ENCODE results near the gene PPM1J. TPM values are rescaled to one million over a fixed set of nuclear protein-coding genes. Genes with fewer than 3 reads are reported as not detected.

PPM1J gene
- polyA plus RNA-seq, 1 donor = 0.52 TPM

DNA sequence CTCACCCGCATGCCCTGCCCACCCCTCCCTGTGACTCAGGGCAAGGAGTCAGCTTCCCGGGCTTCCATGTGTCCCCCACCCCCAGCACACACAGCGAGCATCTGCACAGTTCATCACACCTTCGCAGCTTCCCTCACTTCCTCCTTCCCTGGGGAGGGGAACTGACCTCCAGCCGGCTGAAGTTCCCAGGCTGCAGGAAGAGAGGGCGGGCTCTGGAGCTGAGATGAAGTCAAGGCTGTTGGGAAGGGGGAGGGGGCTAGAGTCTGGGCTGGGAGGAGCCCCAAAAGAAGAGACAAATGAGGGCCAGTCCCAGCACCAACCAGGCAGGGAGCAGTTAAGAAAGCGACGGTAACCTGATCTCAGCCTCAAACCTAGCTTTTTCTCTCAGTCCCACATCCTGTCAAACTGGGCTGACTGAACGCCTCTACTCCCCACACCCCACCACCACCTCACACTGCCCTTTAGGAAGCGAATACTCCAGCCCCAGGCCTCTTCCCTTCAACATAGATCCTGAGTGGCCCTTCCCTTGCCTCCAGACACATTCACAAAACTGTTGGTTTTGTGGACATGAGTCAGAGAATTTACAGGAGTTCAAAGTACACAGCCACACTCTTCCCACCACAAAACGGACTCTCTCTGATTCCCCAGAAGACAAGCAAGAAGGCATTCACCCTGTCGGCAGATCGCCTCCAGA lies 10.1 kb downstream of the PPM1J start:
- peaks cover 54% of the 10 kb centered on the region for H3K4me1 ChIP-seq (ENCODE audit: control insufficient read depth, insufficient read depth, low read length)
- H3K27ac ChIP-seq (ENCODE audit: low read length) = peak overlapping the region; percentile 91
- 0% methylated on average over 1 of the region's 13 CpGs for WGBS (ENCODE audit: insufficient coverage, low lambda C conversion rate)
- no peaks in the 10 kb centered on the region for H3K9me3 ChIP-seq (ENCODE audit: control insufficient read depth, low read depth, low read length)
- H3K36me3 ChIP-seq (ENCODE audit: control insufficient read depth, insufficient read depth, low read length) = peaks cover 31% of the 10 kb centered on the region
- DNase-seq = peak; percentile 92 to 94
- H3K27me3 ChIP-seq (ENCODE audit: control insufficient read depth, insufficient read depth, low read length) = no peaks in the 10 kb centered on the region
- H3K4me3 ChIP-seq (ENCODE audit: low read length) = peak overlapping the region; percentile 97

- peaks cover 60% of the 10 kb centered on the region for H3K4me1 ChIP-seq (ENCODE audit: control insufficient read depth, insufficient read depth, low read length)
- DNase-seq = no peak
- no CpG with 5 or more reads among the region's 7 CpGs for WGBS (ENCODE audit: insufficient coverage, low lambda C conversion rate)
- peak overlapping the region; percentile 91 for H3K27ac ChIP-seq (ENCODE audit: low read length)
- H3K9me3 ChIP-seq (ENCODE audit: control insufficient read depth, low read depth, low read length) = no peaks in the 10 kb centered on the region
- H3K27me3 ChIP-seq (ENCODE audit: control insufficient read depth, insufficient read depth, low read length) = no peaks in the 10 kb centered on the region
- peak overlapping the region; percentile 97 for H3K4me3 ChIP-seq (ENCODE audit: low read length)
- peaks cover 37% of the 10 kb centered on the region for H3K36me3 ChIP-seq (ENCODE audit: control insufficient read depth, insufficient read depth, low read length)
Observed at GRCh38 chr1:112704391-112704933, 10.7 kb downstream of the PPM1J start.

GRCh38 chr1:112703706-112704105 lies 11.4 kb downstream of the PPM1J start:
- no peak for DNase-seq
- Histone ChIP-seq H3K36me3 (ENCODE audit: control insufficient read depth, insufficient read depth, low read length) (peaks cover 40% of the 10 kb centered on the region), H3K9me3 (ENCODE audit: control insufficient read depth, low read depth, low read length) (no peaks in the 10 kb centered on the region), H3K27ac (ENCODE audit: low read length) (no peak overlapping the region), H3K4me3 (ENCODE audit: low read length) (no peak overlapping the region), H3K4me1 (ENCODE audit: control insufficient read depth, insufficient read depth, low read length) (peaks cover 65% of the 10 kb centered on the region), H3K27me3 (ENCODE audit: control insufficient read depth, insufficient read depth, low read length) (no peaks in the 10 kb centered on the region)
- 100% methylated on average over 1 of the region's 8 CpGs for WGBS (ENCODE audit: insufficient coverage, low lambda C conversion rate)

GRCh38 chr1:112702420-112703261 lies 12.5 kb downstream of the PPM1J start:
- no CpG with 5 or more reads among the region's 12 CpGs for WGBS (ENCODE audit: insufficient coverage, low lambda C conversion rate)
- no peaks in the 10 kb centered on the region for H3K9me3 ChIP-seq (ENCODE audit: control insufficient read depth, low read depth, low read length)
- no peaks in the 10 kb centered on the region for H3K27me3 ChIP-seq (ENCODE audit: control insufficient read depth, insufficient read depth, low read length)
- H3K27ac ChIP-seq (ENCODE audit: low read length) = peak overlapping the region; percentile 98
- no peak for DNase-seq
- H3K4me1 ChIP-seq (ENCODE audit: control insufficient read depth, insufficient read depth, low read length) = peaks cover 76% of the 10 kb centered on the region
- H3K36me3 ChIP-seq (ENCODE audit: control insufficient read depth, insufficient read depth, low read length) = peaks cover 51% of the 10 kb centered on the region
- no peak overlapping the region for H3K4me3 ChIP-seq (ENCODE audit: low read length)

DNA sequence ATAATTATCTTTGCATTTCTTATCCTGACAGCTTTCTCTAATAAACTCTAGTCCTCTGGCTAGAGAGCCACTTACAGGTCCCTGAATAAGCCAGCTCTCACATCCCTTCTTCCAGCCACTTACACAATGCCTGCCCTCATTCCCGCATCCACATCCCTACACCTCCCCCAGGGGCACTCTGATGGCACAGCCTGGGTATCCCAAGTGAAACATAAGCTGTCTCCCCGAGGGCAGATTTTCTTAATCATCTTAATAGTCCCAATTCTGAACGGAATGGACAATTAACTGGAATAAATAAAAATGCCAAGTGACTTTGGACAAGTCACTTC lies 13.1 kb downstream of the PPM1J start:
- Histone ChIP-seq H3K4me3 (ENCODE audit: low read length) (no peak overlapping the region), H3K27ac (ENCODE audit: low read length) (peak overlapping the region; percentile 98), H3K36me3 (ENCODE audit: control insufficient read depth, insufficient read depth, low read length) (peaks cover 53% of the 10 kb centered on the region), H3K27me3 (ENCODE audit: control insufficient read depth, insufficient read depth, low read length) (no peaks in the 10 kb centered on the region), H3K4me1 (ENCODE audit: control insufficient read depth, insufficient read depth, low read length) (peaks cover 81% of the 10 kb centered on the region), H3K9me3 (ENCODE audit: control insufficient read depth, low read depth, low read length) (no peaks in the 10 kb centered on the region)
- no peak for DNase-seq
- WGBS (ENCODE audit: insufficient coverage, low lambda C conversion rate) = no CpG with 5 or more reads among the region's 3 CpGs

- no peak for DNase-seq
- peak overlapping the region; percentile 98 for H3K27ac ChIP-seq (ENCODE audit: low read length)
- no peaks in the 10 kb centered on the region for H3K9me3 ChIP-seq (ENCODE audit: control insufficient read depth, low read depth, low read length)
- H3K36me3 ChIP-seq (ENCODE audit: control insufficient read depth, insufficient read depth, low read length) = peaks cover 59% of the 10 kb centered on the region
- H3K27me3 ChIP-seq (ENCODE audit: control insufficient read depth, insufficient read depth, low read length) = no peaks in the 10 kb centered on the region
- peaks cover 85% of the 10 kb centered on the region for H3K4me1 ChIP-seq (ENCODE audit: control insufficient read depth, insufficient read depth, low read length)
- no peak overlapping the region for H3K4me3 ChIP-seq (ENCODE audit: low read length)
- WGBS (ENCODE audit: insufficient coverage, low lambda C conversion rate) = 100% methylated on average over 1 of the region's 17 CpGs
Observed at GRCh38 chr1:112701227-112702066, 13.7 kb downstream of the PPM1J start.

- H3K36me3 ChIP-seq (ENCODE audit: control insufficient read depth, insufficient read depth, low read length) = peaks cover 68% of the 10 kb centered on the region
- peaks cover 79% of the 10 kb centered on the region for H3K4me1 ChIP-seq (ENCODE audit: control insufficient read depth, insufficient read depth, low read length)
- peak; percentile 95 to 96 for DNase-seq
- H3K27me3 ChIP-seq (ENCODE audit: control insufficient read depth, insufficient read depth, low read length) = no peaks in the 10 kb centered on the region
- H3K27ac ChIP-seq (ENCODE audit: low read length) = peak overlapping the region; percentile 98
- H3K4me3 ChIP-seq (ENCODE audit: low read length) = no peak overlapping the region
- no peaks in the 10 kb centered on the region for H3K9me3 ChIP-seq (ENCODE audit: control insufficient read depth, low read depth, low read length)
- no CpG with 5 or more reads among the region's 7 CpGs for WGBS (ENCODE audit: insufficient coverage, low lambda C conversion rate)
Observed at GRCh38 chr1:112700290-112701226, 14.6 kb downstream of the PPM1J start.

DNA sequence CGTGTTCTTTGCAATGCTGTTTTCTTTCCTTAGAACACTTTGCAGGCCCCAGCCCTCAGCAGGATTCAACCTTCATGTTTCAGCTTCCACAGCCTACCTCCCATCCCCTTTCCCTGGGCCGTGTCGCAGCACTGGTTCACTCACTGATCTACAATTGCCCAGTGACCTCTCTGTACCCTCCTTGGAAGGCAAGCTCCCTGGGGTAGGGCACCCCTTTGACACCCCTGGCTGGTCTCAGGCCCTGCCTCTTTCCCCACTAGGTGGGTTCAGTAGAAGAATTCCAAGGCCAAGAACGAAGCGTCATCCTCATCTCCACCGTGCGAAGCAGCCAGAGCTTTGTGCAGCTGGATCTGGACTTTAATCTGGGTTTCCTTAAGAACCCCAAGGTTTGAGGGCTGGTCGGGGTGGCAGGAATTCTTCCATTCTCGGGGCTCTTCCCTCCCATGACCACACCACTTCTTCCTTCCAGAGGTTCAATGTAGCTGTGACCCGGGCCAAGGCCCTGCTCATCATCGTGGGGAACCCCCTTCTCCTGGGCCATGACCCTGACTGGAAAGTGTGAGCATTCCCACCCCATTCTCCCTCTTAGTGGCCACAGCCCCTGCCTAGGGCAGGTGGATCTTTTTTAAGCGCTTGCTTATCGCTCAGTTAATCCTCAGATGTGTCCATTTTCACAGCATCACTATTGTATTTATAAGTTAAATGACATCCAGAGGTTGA lies 15.5 kb downstream of the PPM1J start:
- H3K27ac ChIP-seq (ENCODE audit: low read length) = peak overlapping the region; percentile 98
- DNase-seq = peak in 1 of 2 donors; percentile 64
- H3K4me3 ChIP-seq (ENCODE audit: low read length) = no peak overlapping the region
- WGBS (ENCODE audit: insufficient coverage, low lambda C conversion rate) = no CpG with 5 or more reads among the region's 13 CpGs
- peaks cover 75% of the 10 kb centered on the region for H3K4me1 ChIP-seq (ENCODE audit: control insufficient read depth, insufficient read depth, low read length)
- H3K9me3 ChIP-seq (ENCODE audit: control insufficient read depth, low read depth, low read length) = no peaks in the 10 kb centered on the region
- no peaks in the 10 kb centered on the region for H3K27me3 ChIP-seq (ENCODE audit: control insufficient read depth, insufficient read depth, low read length)
- H3K36me3 ChIP-seq (ENCODE audit: control insufficient read depth, insufficient read depth, low read length) = peaks cover 78% of the 10 kb centered on the region
